22Rv1 (cell line): ENCODE data around the gene CREB5.

ENCODE experiments used
- CTCF ChIP-seq: fragments of 450-650 bp; IDR thresholded peaks from 2 replicates; pipeline ENCODE4 v1.5.1; 2017; ENCODE audit warnings: mild to moderate bottlenecking
- ZFX ChIP-seq: fragments of 450-650 bp; IDR thresholded peaks from 2 replicates; pipeline ENCODE4 v1.6.1; 2017; ENCODE audit warnings: antibody characterized with exemption, borderline replicate concordance

DNA sequence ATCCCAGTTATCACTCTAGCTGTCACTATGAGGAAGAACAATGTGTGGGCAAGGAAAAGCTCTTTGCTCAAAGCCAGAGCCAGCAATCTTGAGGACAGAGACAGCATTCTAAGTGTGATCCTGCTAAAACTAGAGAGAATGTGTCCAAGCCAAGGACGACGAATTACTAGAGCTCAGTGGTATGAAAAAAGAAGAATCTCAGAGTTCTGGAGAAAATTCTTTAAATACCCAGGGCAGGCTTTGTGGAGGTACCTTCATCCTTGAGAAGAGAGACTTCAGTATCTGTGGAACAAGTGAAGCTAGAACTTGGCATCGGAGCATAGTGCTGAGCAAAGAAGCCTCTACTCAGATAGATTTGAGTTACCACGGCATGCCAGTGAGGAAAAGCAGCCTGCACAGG is 336.0 kb downstream of the CREB5 start:
- TF ChIP-seq CTCF, result no peak
- TF ChIP-seq ZFX, result no peak
